Hair follicular keratinocyte (primary cell): ENCODE measurements around the gene POTEI. TPM values are rescaled to one million over a fixed set of nuclear protein-coding genes. Genes with fewer than 3 reads are reported as not detected.

ENCODE experiments used
- total RNA-seq: library from RNA; depleted of rRNA; stranded (reverse); fragments of >200 nt; gene quantifications from 2 replicates; pipeline ENCODE4 v1.2.3, GENCODE V29; 2015

POTEI gene
- not detected in 2 replicates for total RNA-seq

GRCh38 chr2:130509228-130509627, at the start of gene POTEI:
TSS of gene POTEI (minus strand) at chr2:130509328. CDS start at chr2:130509235, 93 bp downstream.

GRCh38 chr2:130520992-130521391, 11.9 kb upstream of the POTEI start, which contains the start of gene CFC1B:
TSS of gene CFC1B (plus strand) at chr2:130521222. CDS start at chr2:130521485, 263 bp downstream.

Other genes with a start within 250 kb of the POTEI start
- gene IMP4, start 166.4 kb downstream of the POTEI start, total RNA-seq: 127 and 174 TPM in 2 replicates
- 14.0 and 14.6 TPM in 2 replicates for gene PTPN18, start 153.3 kb downstream of the POTEI start, total RNA-seq
- not detected in 2 replicates for gene CFC1B, start 11.9 kb upstream of the POTEI start, total RNA-seq
- gene CFC1, start 90.2 kb upstream of the POTEI start, total RNA-seq: not detected in 2 replicates
- not detected in 2 replicates for gene POTEJ, start 102.1 kb upstream of the POTEI start, total RNA-seq
- not detected in 2 replicates for gene GPR148, start 219.7 kb upstream of the POTEI start, total RNA-seq
- gene AMER3, start 246.2 kb upstream of the POTEI start, total RNA-seq: not detected in 2 replicates